ENCODE results near the gene HNRNPA1L2. TPM values are rescaled to one million over a fixed set of nuclear protein-coding genes. Genes with fewer than 3 reads are reported as not detected.

HNRNPA1L2 gene
- total and polyA plus RNA-seq, 2 of the 8 experiments (the other 6 are each of a cell fraction or from before 2014, with no cell fraction given) = 3.7 to 8.9 TPM

DNA sequence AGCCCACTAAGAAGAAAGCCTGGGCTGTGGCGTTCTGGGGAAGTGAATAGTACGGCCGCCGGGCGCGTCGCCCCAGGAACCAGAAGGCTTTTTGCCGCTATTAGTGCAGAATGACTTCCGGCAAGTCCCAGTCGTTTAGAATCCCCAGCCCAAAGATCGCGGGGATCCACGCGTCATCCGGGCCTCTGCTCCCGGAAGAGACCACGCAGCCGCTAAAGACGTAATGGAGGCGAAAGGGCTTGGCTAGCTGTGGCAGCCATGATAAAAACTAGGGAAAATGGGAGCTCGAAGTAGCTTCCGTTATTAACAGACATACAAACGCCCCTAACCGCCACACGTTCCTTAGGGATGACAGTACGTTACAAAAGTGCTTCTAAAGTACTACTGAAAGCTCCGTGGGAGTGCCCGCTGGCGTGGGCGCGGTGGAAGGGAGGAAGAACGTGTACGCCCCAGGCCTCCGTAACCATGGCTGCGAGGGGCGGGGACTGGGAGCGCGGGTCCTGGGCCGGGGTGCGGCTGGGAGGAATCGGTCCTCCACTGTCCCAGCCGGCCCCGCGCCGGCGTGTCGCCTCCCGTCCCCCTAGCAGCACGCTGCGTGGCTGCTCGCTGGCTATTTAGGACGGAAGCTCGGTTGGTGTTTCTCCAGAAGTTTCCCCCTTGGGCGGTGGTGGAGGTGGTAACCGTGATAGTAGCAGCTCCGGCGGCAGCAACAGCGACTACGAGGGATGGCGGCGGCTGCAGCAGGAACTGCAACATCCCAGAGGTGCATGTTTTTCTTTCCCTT, 10.2 kb downstream of the HNRNPA1L2 start, which contains the start of gene SUGT1 (continued):
- TF ChIP-seq, protein P1, sequence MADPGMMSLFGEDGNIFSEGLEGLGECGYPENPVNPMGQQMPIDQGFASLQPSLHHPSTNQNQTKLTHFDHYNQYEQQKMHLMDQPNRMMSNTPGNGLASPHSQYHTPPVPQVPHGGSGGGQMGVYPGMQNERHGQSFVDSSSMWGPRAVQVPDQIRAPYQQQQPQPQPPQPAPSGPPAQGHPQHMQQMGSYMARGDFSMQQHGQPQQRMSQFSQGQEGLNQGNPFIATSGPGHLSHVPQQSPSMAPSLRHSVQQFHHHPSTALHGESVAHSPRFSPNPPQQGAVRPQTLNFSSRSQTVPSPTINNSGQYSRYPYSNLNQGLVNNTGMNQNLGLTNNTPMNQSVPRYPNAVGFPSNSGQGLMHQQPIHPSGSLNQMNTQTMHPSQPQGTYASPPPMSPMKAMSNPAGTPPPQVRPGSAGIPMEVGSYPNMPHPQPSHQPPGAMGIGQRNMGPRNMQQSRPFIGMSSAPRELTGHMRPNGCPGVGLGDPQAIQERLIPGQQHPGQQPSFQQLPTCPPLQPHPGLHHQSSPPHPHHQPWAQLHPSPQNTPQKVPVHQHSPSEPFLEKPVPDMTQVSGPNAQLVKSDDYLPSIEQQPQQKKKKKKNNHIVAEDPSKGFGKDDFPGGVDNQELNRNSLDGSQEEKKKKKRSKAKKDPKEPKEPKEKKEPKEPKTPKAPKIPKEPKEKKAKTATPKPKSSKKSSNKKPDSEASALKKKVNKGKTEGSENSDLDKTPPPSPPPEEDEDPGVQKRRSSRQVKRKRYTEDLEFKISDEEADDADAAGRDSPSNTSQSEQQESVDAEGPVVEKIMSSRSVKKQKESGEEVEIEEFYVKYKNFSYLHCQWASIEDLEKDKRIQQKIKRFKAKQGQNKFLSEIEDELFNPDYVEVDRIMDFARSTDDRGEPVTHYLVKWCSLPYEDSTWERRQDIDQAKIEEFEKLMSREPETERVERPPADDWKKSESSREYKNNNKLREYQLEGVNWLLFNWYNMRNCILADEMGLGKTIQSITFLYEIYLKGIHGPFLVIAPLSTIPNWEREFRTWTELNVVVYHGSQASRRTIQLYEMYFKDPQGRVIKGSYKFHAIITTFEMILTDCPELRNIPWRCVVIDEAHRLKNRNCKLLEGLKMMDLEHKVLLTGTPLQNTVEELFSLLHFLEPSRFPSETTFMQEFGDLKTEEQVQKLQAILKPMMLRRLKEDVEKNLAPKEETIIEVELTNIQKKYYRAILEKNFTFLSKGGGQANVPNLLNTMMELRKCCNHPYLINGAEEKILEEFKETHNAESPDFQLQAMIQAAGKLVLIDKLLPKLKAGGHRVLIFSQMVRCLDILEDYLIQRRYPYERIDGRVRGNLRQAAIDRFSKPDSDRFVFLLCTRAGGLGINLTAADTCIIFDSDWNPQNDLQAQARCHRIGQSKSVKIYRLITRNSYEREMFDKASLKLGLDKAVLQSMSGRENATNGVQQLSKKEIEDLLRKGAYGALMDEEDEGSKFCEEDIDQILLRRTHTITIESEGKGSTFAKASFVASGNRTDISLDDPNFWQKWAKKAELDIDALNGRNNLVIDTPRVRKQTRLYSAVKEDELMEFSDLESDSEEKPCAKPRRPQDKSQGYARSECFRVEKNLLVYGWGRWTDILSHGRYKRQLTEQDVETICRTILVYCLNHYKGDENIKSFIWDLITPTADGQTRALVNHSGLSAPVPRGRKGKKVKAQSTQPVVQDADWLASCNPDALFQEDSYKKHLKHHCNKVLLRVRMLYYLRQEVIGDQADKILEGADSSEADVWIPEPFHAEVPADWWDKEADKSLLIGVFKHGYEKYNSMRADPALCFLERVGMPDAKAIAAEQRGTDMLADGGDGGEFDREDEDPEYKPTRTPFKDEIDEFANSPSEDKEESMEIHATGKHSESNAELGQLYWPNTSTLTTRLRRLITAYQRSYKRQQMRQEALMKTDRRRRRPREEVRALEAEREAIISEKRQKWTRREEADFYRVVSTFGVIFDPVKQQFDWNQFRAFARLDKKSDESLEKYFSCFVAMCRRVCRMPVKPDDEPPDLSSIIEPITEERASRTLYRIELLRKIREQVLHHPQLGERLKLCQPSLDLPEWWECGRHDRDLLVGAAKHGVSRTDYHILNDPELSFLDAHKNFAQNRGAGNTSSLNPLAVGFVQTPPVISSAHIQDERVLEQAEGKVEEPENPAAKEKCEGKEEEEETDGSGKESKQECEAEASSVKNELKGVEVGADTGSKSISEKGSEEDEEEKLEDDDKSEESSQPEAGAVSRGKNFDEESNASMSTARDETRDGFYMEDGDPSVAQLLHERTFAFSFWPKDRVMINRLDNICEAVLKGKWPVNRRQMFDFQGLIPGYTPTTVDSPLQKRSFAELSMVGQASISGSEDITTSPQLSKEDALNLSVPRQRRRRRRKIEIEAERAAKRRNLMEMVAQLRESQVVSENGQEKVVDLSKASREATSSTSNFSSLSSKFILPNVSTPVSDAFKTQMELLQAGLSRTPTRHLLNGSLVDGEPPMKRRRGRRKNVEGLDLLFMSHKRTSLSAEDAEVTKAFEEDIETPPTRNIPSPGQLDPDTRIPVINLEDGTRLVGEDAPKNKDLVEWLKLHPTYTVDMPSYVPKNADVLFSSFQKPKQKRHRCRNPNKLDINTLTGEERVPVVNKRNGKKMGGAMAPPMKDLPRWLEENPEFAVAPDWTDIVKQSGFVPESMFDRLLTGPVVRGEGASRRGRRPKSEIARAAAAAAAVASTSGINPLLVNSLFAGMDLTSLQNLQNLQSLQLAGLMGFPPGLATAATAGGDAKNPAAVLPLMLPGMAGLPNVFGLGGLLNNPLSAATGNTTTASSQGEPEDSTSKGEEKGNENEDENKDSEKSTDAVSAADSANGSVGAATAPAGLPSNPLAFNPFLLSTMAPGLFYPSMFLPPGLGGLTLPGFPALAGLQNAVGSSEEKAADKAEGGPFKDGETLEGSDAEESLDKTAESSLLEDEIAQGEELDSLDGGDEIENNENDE (IDR thresholded peaks at IDR 0.05; ENCODE audit: insufficient replicate concordance, low read length) = no peak
- TF ChIP-seq CHD2 (IDR thresholded peaks at IDR 0.05; ENCODE audit: low read length) = peak; percentile 91
- TF ChIP-seq ASH2L (IDR thresholded peaks at IDR 0.05; ENCODE audit: low read length) = peak; percentile 36
- no peak for TF ChIP-seq FOSL1 (IDR thresholded peaks at IDR 0.05; ENCODE audit: insufficient read depth, low read depth, low read length)
- TF ChIP-seq EGR1 (IDR thresholded peaks at IDR 0.05; ENCODE audit: borderline replicate concordance, low read depth, low read length) = no peak
- peak; percentile 43 for TF ChIP-seq BACH1 (IDR thresholded peaks at IDR 0.05; ENCODE audit: low read length)
- TF ChIP-seq, protein P2, sequence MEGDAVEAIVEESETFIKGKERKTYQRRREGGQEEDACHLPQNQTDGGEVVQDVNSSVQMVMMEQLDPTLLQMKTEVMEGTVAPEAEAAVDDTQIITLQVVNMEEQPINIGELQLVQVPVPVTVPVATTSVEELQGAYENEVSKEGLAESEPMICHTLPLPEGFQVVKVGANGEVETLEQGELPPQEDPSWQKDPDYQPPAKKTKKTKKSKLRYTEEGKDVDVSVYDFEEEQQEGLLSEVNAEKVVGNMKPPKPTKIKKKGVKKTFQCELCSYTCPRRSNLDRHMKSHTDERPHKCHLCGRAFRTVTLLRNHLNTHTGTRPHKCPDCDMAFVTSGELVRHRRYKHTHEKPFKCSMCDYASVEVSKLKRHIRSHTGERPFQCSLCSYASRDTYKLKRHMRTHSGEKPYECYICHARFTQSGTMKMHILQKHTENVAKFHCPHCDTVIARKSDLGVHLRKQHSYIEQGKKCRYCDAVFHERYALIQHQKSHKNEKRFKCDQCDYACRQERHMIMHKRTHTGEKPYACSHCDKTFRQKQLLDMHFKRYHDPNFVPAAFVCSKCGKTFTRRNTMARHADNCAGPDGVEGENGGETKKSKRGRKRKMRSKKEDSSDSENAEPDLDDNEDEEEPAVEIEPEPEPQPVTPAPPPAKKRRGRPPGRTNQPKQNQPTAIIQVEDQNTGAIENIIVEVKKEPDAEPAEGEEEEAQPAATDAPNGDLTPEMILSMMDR (IDR thresholded peaks at IDR 0.05; ENCODE audit: control extremely low read depth in 1 of 3, insufficient read depth in 1 of 3, low read depth in 1 of 3, low read length in 3 of 3) = peak; percentile 53 to 78 (median 72)
- peak; percentile 88 for TF ChIP-seq TAF1 (IDR thresholded peaks at IDR 0.05; ENCODE audit: low read depth, low read length)

Data from H1 (cell line).